ENCODE results near the gene CYP2F1. TPM values are rescaled to one million over a fixed set of nuclear protein-coding genes. Genes with fewer than 3 reads are reported as not detected.
"Not testable (repeated sequence)": the region's sequence is repeated elsewhere in the genome, so short reads cannot be mapped to it uniquely, and the experiment has no call there.

CYP2F1 gene
- total and polyA plus RNA-seq, 3 experiments from 2014 or later, result not detected

DNA sequence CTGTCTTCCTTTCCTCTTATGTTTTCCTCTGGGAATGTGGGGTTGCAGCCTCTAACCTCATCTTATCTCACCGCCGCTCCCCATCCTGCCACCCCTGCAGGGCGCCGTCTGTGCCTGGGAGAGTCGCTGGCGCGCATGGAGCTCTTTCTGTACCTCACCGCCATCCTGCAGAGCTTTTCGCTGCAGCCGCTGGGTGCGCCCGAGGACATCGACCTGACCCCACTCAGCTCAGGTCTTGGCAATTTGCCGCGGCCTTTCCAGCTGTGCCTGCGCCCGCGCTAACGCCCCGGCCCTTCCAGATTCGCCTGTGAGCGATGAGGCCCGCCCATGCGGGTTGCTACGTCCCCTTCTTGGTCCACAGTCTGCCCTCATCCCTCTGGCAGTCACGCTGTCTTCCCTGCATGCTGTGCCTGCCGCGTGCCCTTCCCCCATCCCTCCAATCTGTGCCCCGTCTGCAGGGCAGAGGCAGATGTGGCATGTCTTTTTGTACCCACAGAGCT, 13.6 kb downstream of the CYP2F1 start:
- H3K9me3 Mint-ChIP-seq; H3K4me3 ChIP-seq (ENCODE audit: low read length); POLR2A ChIA-PET; H3K9me3 ChIP-seq (ENCODE audit: low read length); H3K36me3 ChIP-seq (ENCODE audit: insufficient read depth, low read length); H3K27ac ChIP-seq (ENCODE audit: low read depth, low read length); H3K27me3 ChIP-seq (ENCODE audit: insufficient read depth, low read length, poor library complexity, severe bottlenecking); H3K36me3 Mint-ChIP-seq; H3K27me3 Mint-ChIP-seq: not testable (repeated sequence)
- Mint-ChIP-seq H3K4me1 (peaks cover 19 to 30% (median 24%) of the 10 kb centered on the region in 3 donors), H3K4me3 (peak overlapping the region; percentile 39 to 87 (median 82)), H3K27ac (peak overlapping the region; percentile 24 to 97 (median 92))
- peak; percentile 68 to 83 (median 74) for DNase-seq
- H3K4me1 ChIP-seq (ENCODE audit: insufficient read depth, low read length), result peaks cover 10% of the 10 kb centered on the region
- CTCF ChIA-PET, result interaction anchor here (1.2 to 2.3 kb wide), 2 partner anchors 17 to 166 kb away, joined by 3 to 9 read pairs; no protein-coding TSS in a partner anchor

DNA sequence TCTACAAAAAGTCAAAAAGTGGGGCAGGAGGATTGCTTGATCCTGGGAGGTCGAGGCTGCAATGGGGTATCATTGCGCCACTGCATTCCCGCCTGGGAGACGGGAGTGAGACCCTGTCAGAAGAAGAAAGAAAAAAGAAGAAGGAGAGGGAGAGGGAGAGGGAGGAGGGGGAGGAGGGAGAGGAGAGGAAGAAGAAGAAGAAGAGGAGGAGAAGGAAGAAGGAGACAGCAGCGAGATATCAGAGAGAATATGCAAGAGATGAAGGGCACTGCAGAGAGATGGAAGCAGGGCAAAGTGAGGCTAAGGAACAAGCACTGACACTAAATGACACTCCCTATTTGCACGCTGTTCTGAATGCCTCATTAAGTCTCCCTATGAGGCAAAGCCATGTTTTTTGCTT, 14.5 kb downstream of the CYP2F1 start:
- Histone ChIP-seq H3K27me3 (ENCODE audit: insufficient read depth, low read length, poor library complexity, severe bottlenecking) (no peaks in the 10 kb centered on the region), H3K4me3 (ENCODE audit: low read length) (no peak overlapping the region), H3K9me3 (ENCODE audit: low read length) (no peaks in the 10 kb centered on the region), H3K36me3 (ENCODE audit: insufficient read depth, low read length) (no peaks in the 10 kb centered on the region), H3K27ac (ENCODE audit: low read depth, low read length) (no peak overlapping the region), H3K4me1 (ENCODE audit: insufficient read depth, low read length) (peaks cover 10% of the 10 kb centered on the region)
- no peaks in the 10 kb centered on the region for H3K27me3 Mint-ChIP-seq
- peaks cover 19 to 28% (median 24%) of the 10 kb centered on the region in 3 donors for H3K4me1 Mint-ChIP-seq
- no peaks in the 10 kb centered on the region for H3K9me3 Mint-ChIP-seq
- H3K4me3 Mint-ChIP-seq, result peak overlapping the region in 2 of 7 donors; percentile 26 to 44
- H3K36me3 Mint-ChIP-seq, result peaks cover 0 to 2% (median 0%) of the 10 kb centered on the region in 3 donors
- CTCF ChIA-PET, result interaction anchor here (2.3 kb wide), 1 partner anchor 16 kb away, joined by 9 read pairs; no protein-coding TSS in a partner anchor
- peak overlapping the region in 5 of 8 donors; percentile 39 to 97 (median 94) for H3K27ac Mint-ChIP-seq
- POLR2A ChIA-PET, result no interaction called here
- DNase-seq, result no peak

- Histone ChIP-seq H3K4me1 (ENCODE audit: insufficient read depth, low read length) (peaks cover 12% of the 10 kb centered on the region), H3K27me3 (ENCODE audit: insufficient read depth, low read length, poor library complexity, severe bottlenecking) (no peaks in the 10 kb centered on the region), H3K9me3 (ENCODE audit: low read length) (no peaks in the 10 kb centered on the region), H3K36me3 (ENCODE audit: insufficient read depth, low read length) (no peaks in the 10 kb centered on the region), H3K4me3 (ENCODE audit: low read length) (no peak overlapping the region), H3K27ac (ENCODE audit: low read depth, low read length) (no peak overlapping the region)
- no peak overlapping the region for H3K4me3 Mint-ChIP-seq
- CTCF ChIA-PET, result interaction anchor here (3.2 kb wide), 1 partner anchor 13 kb away, joined by 11 read pairs; no protein-coding TSS in a partner anchor
- H3K4me1 Mint-ChIP-seq, result peaks cover 28 to 37% (median 36%) of the 10 kb centered on the region in 3 donors
- DNase-seq, result no peak
- H3K27me3 Mint-ChIP-seq, result no peaks in the 10 kb centered on the region
- no peaks in the 10 kb centered on the region for H3K36me3 Mint-ChIP-seq
- peaks cover 0 to 2% (median 0%) of the 10 kb centered on the region in 5 donors for H3K9me3 Mint-ChIP-seq
- peak overlapping the region in 4 of 8 donors; percentile 67 to 94 (median 80) for H3K27ac Mint-ChIP-seq
- POLR2A ChIA-PET, result no interaction called here
Observed at GRCh38 chr19:41131186-41131585, 17.0 kb downstream of the CYP2F1 start.

- peak overlapping the region in 3 of 7 donors; percentile 46 to 73 (median 65) for H3K4me3 Mint-ChIP-seq
- peaks cover 0 to 1% of the 10 kb centered on the region in 2 donors for H3K27me3 Mint-ChIP-seq
- Histone ChIP-seq H3K4me3 (ENCODE audit: low read length) (no peak overlapping the region), H3K36me3 (ENCODE audit: insufficient read depth, low read length) (no peaks in the 10 kb centered on the region), H3K27ac (ENCODE audit: low read depth, low read length) (no peak overlapping the region), H3K9me3 (ENCODE audit: low read length) (no peaks in the 10 kb centered on the region), H3K4me1 (ENCODE audit: insufficient read depth, low read length) (peaks cover 8% of the 10 kb centered on the region), H3K27me3 (ENCODE audit: insufficient read depth, low read length, poor library complexity, severe bottlenecking) (no peaks in the 10 kb centered on the region)
- CTCF ChIA-PET, result no interaction called here
- H3K9me3 Mint-ChIP-seq, result peaks cover 0 to 2% (median 0%) of the 10 kb centered on the region in 5 donors
- H3K36me3 Mint-ChIP-seq, result no peaks in the 10 kb centered on the region
- H3K4me1 Mint-ChIP-seq, result peaks cover 18 to 24% (median 19%) of the 10 kb centered on the region in 3 donors
- POLR2A ChIA-PET, result no interaction called here
- peak overlapping the region in 4 of 8 donors; percentile 73 to 96 (median 83) for H3K27ac Mint-ChIP-seq
- no peak for DNase-seq
Observed at GRCh38 chr19:41133260-41133659, 19.0 kb downstream of the CYP2F1 start.

DNA sequence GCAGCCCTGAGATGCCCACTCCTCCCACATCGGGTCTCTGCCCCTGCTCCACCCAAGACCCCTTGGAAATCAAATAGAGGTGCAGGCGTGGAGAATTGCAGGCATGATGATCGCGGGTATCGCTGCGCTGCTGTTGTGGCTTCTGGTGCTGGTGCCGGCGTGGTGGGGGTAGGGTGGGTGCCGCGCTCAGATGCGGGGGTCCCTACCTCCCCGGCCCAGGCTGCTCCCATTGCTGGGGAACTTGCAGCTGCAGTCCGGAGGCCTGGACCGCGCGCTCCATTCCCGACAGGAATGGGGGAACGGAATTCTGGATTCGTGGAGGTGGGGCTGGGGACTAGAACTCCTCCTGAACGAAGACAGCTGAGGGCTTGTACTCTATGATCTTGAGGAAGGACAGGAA, 20.4 kb downstream of the CYP2F1 start:
- ChIA-PET POLR2A (no interaction called here), CTCF (interaction anchor here (1.3 kb wide), 1 partner anchor 10 kb away, joined by 4 read pairs; no protein-coding TSS in a partner anchor)
- Mint-ChIP-seq H3K4me1 (peaks cover 13 to 21% (median 19%) of the 10 kb centered on the region in 3 donors), H3K27ac (peak overlapping the region in 7 of 8 donors; percentile 16 to 96 (median 69)), H3K36me3 (no peaks in the 10 kb centered on the region), H3K4me3 (peak overlapping the region; percentile 34 to 95 (median 76)), H3K27me3 (peaks cover 0 to 5% of the 10 kb centered on the region in 2 donors), H3K9me3 (peaks cover 0 to 2% (median 0%) of the 10 kb centered on the region in 5 donors)
- Histone ChIP-seq H3K4me1 (ENCODE audit: insufficient read depth, low read length) (peaks cover 8% of the 10 kb centered on the region), H3K27me3 (ENCODE audit: insufficient read depth, low read length, poor library complexity, severe bottlenecking) (no peaks in the 10 kb centered on the region), H3K9me3 (ENCODE audit: low read length) (no peaks in the 10 kb centered on the region), H3K36me3 (ENCODE audit: insufficient read depth, low read length) (no peaks in the 10 kb centered on the region), H3K27ac (ENCODE audit: low read depth, low read length) (no peak overlapping the region), H3K4me3 (ENCODE audit: low read length) (no peak overlapping the region)
- no peak for DNase-seq

GRCh38 chr19:41135390-41136384, 21.5 kb downstream of the CYP2F1 start:
- peak in 4 of 5 donors; percentile 20 to 46 (median 37) for DNase-seq
- POLR2A ChIA-PET; H3K9me3 ChIP-seq (ENCODE audit: low read length); H3K4me1 ChIP-seq (ENCODE audit: insufficient read depth, low read length); H3K9me3 Mint-ChIP-seq; H3K27me3 Mint-ChIP-seq; H3K27me3 ChIP-seq (ENCODE audit: insufficient read depth, low read length, poor library complexity, severe bottlenecking); H3K36me3 Mint-ChIP-seq; H3K36me3 ChIP-seq (ENCODE audit: insufficient read depth, low read length); H3K27ac ChIP-seq (ENCODE audit: low read depth, low read length): not testable (repeated sequence)
- CTCF ChIA-PET, result interaction anchor here (1.3 kb wide), 1 partner anchor 8 kb away, joined by 4 read pairs; no protein-coding TSS in a partner anchor
- Mint-ChIP-seq H3K4me3 (peak overlapping the region; percentile 88 to 95 (median 92)), H3K27ac (peak overlapping the region in 6 of 8 donors; percentile 67 to 96 (median 92)), H3K4me1 (peaks cover 13 to 21% (median 19%) of the 10 kb centered on the region in 3 donors)
- H3K4me3 ChIP-seq (ENCODE audit: low read length), result peak overlapping the region; percentile 39

- Histone ChIP-seq H3K4me1 (ENCODE audit: insufficient read depth, low read length) (peaks cover 8% of the 10 kb centered on the region), H3K27ac (ENCODE audit: low read depth, low read length) (no peak overlapping the region), H3K27me3 (ENCODE audit: insufficient read depth, low read length, poor library complexity, severe bottlenecking) (no peaks in the 10 kb centered on the region), H3K9me3 (ENCODE audit: low read length) (no peaks in the 10 kb centered on the region), H3K36me3 (ENCODE audit: insufficient read depth, low read length) (no peaks in the 10 kb centered on the region), H3K4me3 (ENCODE audit: low read length) (no peak overlapping the region)
- Mint-ChIP-seq H3K4me3 (peak overlapping the region; percentile 55 to 95 (median 80)), H3K27ac (peak overlapping the region in 1 of 8 donors; percentile 61), H3K36me3 (no peaks in the 10 kb centered on the region), H3K27me3 (peaks cover 0 to 5% of the 10 kb centered on the region in 2 donors), H3K9me3 (peaks cover 0 to 2% (median 0%) of the 10 kb centered on the region in 5 donors), H3K4me1 (peaks cover 8 to 21% (median 19%) of the 10 kb centered on the region in 3 donors)
- CTCF ChIA-PET, result no interaction called here
- DNase-seq, result no peak
- POLR2A ChIA-PET, result interaction anchor here (0.7 kb wide), 1 partner anchor 10 kb away, joined by 15 read pairs; no protein-coding TSS in a partner anchor
Observed at GRCh38 chr19:41136636-41137455, 22.6 kb downstream of the CYP2F1 start.
